ENCODE measurements around the gene LGALS7.

Gene LGALS7

DNA sequence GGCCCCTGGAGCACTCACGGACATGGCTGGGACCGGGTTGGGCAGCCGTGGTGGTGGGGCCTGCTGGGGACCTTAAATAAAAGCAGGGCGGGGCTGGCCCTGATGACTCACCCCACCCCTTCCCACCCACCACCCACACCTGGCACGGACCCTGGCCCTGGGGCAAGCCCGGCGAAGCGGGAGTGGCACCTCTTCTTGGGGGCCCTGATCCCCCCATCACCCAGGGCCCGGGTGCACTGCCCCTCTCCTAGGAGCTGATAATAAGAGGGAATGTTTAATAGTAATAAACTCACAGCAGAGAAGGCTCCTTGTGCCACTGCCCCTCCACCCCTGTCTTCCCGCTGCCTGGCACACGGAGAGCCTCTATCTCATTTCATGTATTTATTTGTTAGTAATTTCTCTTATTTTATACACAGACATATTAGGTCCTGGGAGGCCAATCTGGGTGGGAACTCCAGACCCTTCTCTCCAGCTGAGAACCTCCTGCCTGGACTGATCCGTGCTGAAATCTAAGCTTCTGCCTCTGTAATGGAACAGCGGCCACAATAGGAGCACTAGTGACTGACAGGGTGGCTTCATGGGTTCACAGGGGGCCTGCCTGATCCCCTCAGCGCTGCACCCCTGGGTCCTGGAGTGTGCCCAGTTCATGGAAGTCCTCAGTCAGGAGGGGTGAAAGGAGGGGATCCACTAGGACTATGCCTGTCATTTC, at the start of gene LGALS7:
TSS of gene LGALS7 (minus strand) at position 49 of the 709 bp plus-strand sequence. CDS start at position 24, 25 bp downstream.
- TF ChIP-seq GATA2 (IDR thresholded peaks at IDR 0.05; ENCODE audit: low read depth, low read length), result no peak
- no peak for TF ChIP-seq GATA3 (IDR thresholded peaks at IDR 0.05; ENCODE audit: low read depth, low read length)

GRCh38 chr19:38819231-38819920, 46.1 kb upstream of the LGALS7 start:
- TF ChIP-seq GATA2 (IDR thresholded peaks at IDR 0.05; ENCODE audit: low read depth, low read length), result no peak
- TF ChIP-seq GATA3 (IDR thresholded peaks at IDR 0.05; ENCODE audit: low read depth, low read length), result no peak

DNA sequence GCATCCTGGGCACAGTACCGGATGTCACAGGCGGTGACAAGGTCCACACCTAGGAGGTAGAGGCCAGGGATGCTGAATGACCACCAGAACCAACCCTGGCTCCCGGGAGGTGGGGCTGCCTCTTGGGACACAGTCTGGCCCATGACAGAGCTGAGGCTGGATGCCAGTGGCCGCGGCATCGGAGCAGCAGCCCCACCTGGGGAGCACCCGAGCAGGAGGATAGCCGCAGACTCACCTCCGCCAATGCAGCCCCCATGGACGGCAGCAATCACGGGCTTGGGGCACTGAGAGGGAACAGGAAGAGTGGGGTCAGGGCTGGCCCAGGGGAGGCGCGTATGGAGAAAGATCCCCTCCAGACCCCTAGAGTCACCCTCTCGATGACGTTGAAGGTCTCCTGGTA, 43.8 kb upstream of the LGALS7 start:
- no peak for TF ChIP-seq GATA3 (IDR thresholded peaks at IDR 0.05; ENCODE audit: low read depth, low read length)
- no peak for TF ChIP-seq GATA2 (IDR thresholded peaks at IDR 0.05; ENCODE audit: low read depth, low read length)

GRCh38 chr19:38816131-38816750, 42.9 kb upstream of the LGALS7 start:
- TF ChIP-seq GATA3 (IDR thresholded peaks at IDR 0.05; ENCODE audit: low read depth, low read length) (no peak), GATA2 (IDR thresholded peaks at IDR 0.05; ENCODE audit: low read depth, low read length) (no peak)

GRCh38 chr19:38815059-38816001, 42.0 kb upstream of the LGALS7 start:
- TF ChIP-seq GATA3 (IDR thresholded peaks at IDR 0.05; ENCODE audit: low read depth, low read length), result no peak
- TF ChIP-seq GATA2 (IDR thresholded peaks at IDR 0.05; ENCODE audit: low read depth, low read length), result no peak

DNA sequence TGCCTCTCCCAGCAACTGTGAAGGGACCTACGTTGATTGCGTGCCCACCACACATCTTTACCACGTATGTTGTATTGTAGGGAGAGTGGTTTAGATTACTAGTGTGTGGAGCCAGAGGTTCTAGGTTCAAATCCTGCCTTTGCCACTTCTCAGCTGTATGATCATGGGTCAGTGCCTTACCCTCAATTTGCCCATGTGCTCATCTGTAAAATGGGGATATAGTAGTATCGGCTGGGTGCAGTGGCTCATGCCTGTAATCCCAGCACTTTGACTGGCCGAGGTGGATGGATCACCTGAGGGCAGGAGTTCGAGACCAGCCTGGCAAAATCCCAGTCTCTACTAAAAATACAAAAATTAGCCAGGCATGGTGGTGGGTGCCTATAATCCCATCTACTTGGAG, 40.0 kb upstream of the LGALS7 start:
- TF ChIP-seq GATA2 (IDR thresholded peaks at IDR 0.05; ENCODE audit: low read depth, low read length) (no peak), GATA3 (IDR thresholded peaks at IDR 0.05; ENCODE audit: low read depth, low read length) (no peak)

DNA sequence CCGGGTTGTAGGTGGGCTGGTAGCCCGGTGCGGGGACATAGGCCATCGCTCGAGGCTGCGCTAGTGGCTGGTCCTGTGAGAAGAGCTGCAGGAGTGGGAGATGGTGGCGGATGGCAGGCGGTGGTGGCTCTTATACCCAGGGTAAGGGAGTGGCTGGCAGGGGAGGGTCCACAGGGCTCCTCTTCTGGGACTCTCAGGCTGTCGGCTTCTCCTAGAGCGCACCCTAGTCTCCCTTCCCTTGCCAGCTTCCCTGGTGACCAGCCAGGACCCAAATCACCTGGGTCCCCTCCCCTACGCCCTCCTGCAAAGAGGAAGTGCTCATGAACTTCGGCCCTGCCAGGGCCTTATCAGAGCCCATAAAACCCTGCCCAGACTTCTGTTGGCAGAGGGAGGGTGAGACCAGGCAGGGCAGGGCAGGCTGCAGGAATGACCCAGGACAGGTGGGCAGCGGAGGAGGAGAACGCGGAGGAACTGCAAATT, 39.6 kb upstream of the LGALS7 start, which contains the start of gene LGALS4:
TSS of gene LGALS4 (minus strand) at position 105 of the 480 bp plus-strand sequence. CDS start at position 46, 59 bp downstream.
- TF ChIP-seq GATA3 (IDR thresholded peaks at IDR 0.05; ENCODE audit: low read depth, low read length) (no peak), GATA2 (IDR thresholded peaks at IDR 0.05; ENCODE audit: low read depth, low read length) (no peak)

GRCh38 chr19:38812009-38812840, 38.9 kb upstream of the LGALS7 start:
- no peak for TF ChIP-seq GATA2 (IDR thresholded peaks at IDR 0.05; ENCODE audit: low read depth, low read length)
- no peak for TF ChIP-seq GATA3 (IDR thresholded peaks at IDR 0.05; ENCODE audit: low read depth, low read length)

DNA sequence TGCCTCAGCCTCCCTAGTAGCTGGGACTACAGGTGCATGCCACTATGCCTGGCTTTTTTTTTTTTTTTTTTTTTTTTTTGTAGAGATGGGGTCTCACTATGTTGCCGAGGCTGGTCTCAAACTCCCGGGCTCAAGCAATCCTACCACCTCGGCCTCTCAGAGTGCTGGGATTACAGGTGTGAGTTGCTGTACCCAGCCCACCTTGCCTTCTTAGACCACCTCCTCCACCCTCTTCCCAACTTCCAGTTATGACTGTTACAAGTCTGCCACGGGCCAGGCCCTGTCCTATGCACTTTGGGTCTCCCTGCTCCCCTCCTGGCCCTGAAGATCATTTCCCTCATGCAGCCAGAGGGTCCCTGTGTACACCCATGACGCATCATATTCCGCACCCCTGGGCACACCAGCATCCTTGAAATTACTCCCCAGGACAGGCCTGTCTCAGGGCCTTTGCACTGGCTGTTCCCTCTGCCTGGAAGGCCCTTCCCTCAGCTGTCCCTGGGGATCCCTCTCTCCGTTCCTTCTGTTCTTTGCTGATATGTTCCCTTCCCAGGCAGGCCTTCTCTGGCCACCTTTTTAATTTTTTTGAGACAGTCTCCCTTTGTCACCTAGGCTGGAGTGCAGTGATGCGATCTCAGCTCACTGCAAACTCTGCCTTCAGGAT, 36.4 kb upstream of the LGALS7 start:
- TF ChIP-seq GATA3 (IDR thresholded peaks at IDR 0.05; ENCODE audit: low read depth, low read length), result no peak
- no peak for TF ChIP-seq GATA2 (IDR thresholded peaks at IDR 0.05; ENCODE audit: low read depth, low read length)

- TF ChIP-seq GATA2 (IDR thresholded peaks at IDR 0.05; ENCODE audit: low read depth, low read length), result no peak
- TF ChIP-seq GATA3 (IDR thresholded peaks at IDR 0.05; ENCODE audit: low read depth, low read length), result no peak
Observed at GRCh38 chr19:38808741-38809140, 35.4 kb upstream of the LGALS7 start.

GRCh38 chr19:38806371-38806770, 33.1 kb upstream of the LGALS7 start:
- TF ChIP-seq GATA3 (IDR thresholded peaks at IDR 0.05; ENCODE audit: low read depth, low read length), result no peak
- no peak for TF ChIP-seq GATA2 (IDR thresholded peaks at IDR 0.05; ENCODE audit: low read depth, low read length)

DNA sequence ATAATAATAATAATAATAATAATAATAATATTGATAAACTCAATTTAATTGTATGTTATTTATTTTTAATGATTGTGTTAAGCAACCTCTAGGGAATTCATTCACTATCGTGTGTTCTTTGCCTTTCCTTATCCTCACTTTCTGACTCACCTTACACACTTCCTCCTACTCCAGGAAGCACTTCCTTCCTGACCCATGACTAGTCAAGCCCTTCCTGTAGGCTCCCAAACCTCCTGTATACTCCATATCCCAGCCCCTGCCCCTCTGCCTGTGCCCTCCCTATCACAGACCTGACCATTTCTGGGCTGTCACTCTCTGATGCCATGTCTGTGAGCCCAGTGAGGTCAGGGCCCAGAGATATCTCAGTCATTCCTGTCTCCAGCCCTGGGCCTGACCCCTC, 31.9 kb upstream of the LGALS7 start:
- TF ChIP-seq GATA3 (IDR thresholded peaks at IDR 0.05; ENCODE audit: low read depth, low read length) (no peak), GATA2 (IDR thresholded peaks at IDR 0.05; ENCODE audit: low read depth, low read length) (no peak)
